ENCODE data around the gene MBTPS1. TPM values are rescaled to one million over a fixed set of nuclear protein-coding genes. Genes with fewer than 3 reads are reported as not detected.

The MBTPS1 gene
- total RNA-seq, 4 donors from 2014 or later, result 70.0 to 116 (median 86.5) TPM

- no peak overlapping the region for H3K4me3 ChIP-seq
- H3K27ac ChIP-seq, result no peak overlapping the region
- TF ChIP-seq, protein P1, sequence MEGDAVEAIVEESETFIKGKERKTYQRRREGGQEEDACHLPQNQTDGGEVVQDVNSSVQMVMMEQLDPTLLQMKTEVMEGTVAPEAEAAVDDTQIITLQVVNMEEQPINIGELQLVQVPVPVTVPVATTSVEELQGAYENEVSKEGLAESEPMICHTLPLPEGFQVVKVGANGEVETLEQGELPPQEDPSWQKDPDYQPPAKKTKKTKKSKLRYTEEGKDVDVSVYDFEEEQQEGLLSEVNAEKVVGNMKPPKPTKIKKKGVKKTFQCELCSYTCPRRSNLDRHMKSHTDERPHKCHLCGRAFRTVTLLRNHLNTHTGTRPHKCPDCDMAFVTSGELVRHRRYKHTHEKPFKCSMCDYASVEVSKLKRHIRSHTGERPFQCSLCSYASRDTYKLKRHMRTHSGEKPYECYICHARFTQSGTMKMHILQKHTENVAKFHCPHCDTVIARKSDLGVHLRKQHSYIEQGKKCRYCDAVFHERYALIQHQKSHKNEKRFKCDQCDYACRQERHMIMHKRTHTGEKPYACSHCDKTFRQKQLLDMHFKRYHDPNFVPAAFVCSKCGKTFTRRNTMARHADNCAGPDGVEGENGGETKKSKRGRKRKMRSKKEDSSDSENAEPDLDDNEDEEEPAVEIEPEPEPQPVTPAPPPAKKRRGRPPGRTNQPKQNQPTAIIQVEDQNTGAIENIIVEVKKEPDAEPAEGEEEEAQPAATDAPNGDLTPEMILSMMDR (IDR thresholded peaks at IDR 0.05), result no peak
- TF ChIP-seq POLR2A (IDR thresholded peaks at IDR 0.05) (no peak), POLR2AphosphoS5 (IDR thresholded peaks at IDR 0.05) (no peak), EP300 (IDR thresholded peaks at IDR 0.05) (no peak)
- no peaks in the 10 kb centered on the region for H3K27me3 ChIP-seq
- no peaks in the 10 kb centered on the region for H3K9me3 ChIP-seq
- H3K4me1 ChIP-seq, result no peaks in the 10 kb centered on the region
- H3K36me3 ChIP-seq, result peaks cover 84% of the 10 kb centered on the region
- no peak for DNase-seq (ENCODE audit: low spot score in 2 of 2)
- WGBS, result 75% methylated on average over 6 of the region's 6 CpGs
Measured at GRCh38 chr16:84080813-84081212, 35.9 kb downstream of the MBTPS1 start.

GRCh38 chr16:84080378-84080777 lies 36.4 kb downstream of the MBTPS1 start:
- 62% methylated on average over 8 of the region's 8 CpGs for WGBS
- no peaks in the 10 kb centered on the region for H3K4me1 ChIP-seq
- no peaks in the 10 kb centered on the region for H3K9me3 ChIP-seq
- no peak overlapping the region for H3K4me3 ChIP-seq
- H3K36me3 ChIP-seq, result peaks cover 87% of the 10 kb centered on the region
- no peaks in the 10 kb centered on the region for H3K27me3 ChIP-seq
- no peak overlapping the region for H3K27ac ChIP-seq
- TF ChIP-seq, protein P1 (IDR thresholded peaks at IDR 0.05), result no peak
- TF ChIP-seq POLR2AphosphoS5 (IDR thresholded peaks at IDR 0.05) (no peak), POLR2A (IDR thresholded peaks at IDR 0.05) (no peak), EP300 (IDR thresholded peaks at IDR 0.05) (no peak)
- no peak for DNase-seq (ENCODE audit: low spot score in 2 of 2)

DNA sequence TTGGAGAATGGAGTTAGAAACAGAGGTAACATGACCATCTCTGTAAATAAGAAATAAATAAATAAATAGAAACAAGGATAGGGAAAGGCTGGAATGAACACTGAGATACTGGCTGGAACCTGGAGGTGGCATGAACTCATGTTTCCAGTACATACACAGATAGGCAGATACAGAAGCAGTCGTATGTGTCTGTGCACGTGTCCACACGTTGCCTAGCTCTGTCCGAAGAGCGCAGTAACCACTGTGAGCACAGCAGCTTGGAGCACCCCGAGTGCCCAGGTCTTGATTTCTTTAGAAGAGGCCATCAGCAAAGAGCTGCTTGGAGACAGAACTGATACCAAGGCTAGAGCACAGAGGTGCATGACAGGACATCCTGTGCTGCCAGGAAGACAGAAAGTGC lies 37.1 kb downstream of the MBTPS1 start:
- no peaks in the 10 kb centered on the region for H3K9me3 ChIP-seq
- no peaks in the 10 kb centered on the region for H3K27me3 ChIP-seq
- TF ChIP-seq EP300 (IDR thresholded peaks at IDR 0.05) (no peak), POLR2A (IDR thresholded peaks at IDR 0.05) (no peak), POLR2AphosphoS5 (IDR thresholded peaks at IDR 0.05) (no peak)
- TF ChIP-seq, protein P1 (IDR thresholded peaks at IDR 0.05), result no peak
- peaks cover 94% of the 10 kb centered on the region for H3K36me3 ChIP-seq
- 88% methylated on average over 6 of the region's 6 CpGs for WGBS
- DNase-seq (ENCODE audit: low spot score in 2 of 2), result no peak
- no peak overlapping the region for H3K4me3 ChIP-seq
- no peak overlapping the region for H3K27ac ChIP-seq
- H3K4me1 ChIP-seq, result no peaks in the 10 kb centered on the region

DNA sequence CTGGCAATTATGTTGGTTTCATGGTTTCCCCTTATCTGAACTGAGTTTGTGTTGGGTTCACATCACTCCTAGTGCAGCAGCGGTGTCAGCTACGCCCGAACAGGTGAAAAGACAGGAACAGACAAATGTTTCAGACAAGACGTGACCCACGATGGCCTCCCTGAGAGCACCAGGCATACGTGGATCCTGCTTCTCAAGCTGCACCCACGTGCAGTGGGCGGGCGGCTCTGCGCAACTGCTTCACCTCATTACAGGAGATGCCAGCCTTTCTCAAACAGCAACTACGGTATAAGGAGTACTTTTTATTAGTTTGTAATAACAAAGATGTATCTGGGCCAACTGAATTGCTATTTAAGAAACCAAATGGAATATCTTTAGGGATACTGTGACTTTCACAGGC lies 41.4 kb downstream of the MBTPS1 start:
- WGBS, result 100% methylated on average over 8 of the region's 11 CpGs

DNA sequence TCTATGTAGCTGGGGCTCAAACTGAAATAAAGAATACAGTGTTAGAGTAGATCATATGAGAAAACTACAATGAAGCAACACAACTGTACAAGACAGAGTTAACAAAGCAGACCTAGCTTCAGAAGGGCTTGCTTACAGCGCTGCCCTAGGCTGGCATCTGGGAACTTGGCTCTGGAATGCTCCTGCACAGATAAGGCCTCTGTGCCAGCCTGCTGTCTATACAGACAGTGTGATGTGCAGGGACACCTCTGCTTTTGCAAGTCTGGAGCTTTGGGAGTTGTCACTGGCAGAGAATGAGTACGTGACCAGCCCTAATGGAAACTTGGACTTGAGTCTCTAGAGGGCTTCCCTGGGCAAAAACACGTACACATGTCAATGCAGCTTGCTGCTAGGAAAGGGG lies 42.0 kb downstream of the MBTPS1 start:
- peaks cover 98% of the 10 kb centered on the region for H3K36me3 ChIP-seq

More for the DNA sequence above, 41.4 kb downstream of the MBTPS1 start:
- no peaks in the 10 kb centered on the region for H3K4me1 ChIP-seq
- TF ChIP-seq EP300 (IDR thresholded peaks at IDR 0.05), result no peak
- H3K27me3 ChIP-seq, result no peaks in the 10 kb centered on the region
- H3K9me3 ChIP-seq, result no peaks in the 10 kb centered on the region
- peaks cover 98% of the 10 kb centered on the region for H3K36me3 ChIP-seq
- DNase-seq (ENCODE audit: low spot score in 2 of 2), result no peak
- no peak overlapping the region for H3K4me3 ChIP-seq
- no peak overlapping the region for H3K27ac ChIP-seq

More for the DNA sequence above, 42.0 kb downstream of the MBTPS1 start:
- no peak for DNase-seq (ENCODE audit: low spot score in 2 of 2)
- Histone ChIP-seq H3K9me3 (no peaks in the 10 kb centered on the region), H3K27ac (no peak overlapping the region), H3K4me3 (no peak overlapping the region), H3K27me3 (no peaks in the 10 kb centered on the region), H3K4me1 (no peaks in the 10 kb centered on the region)
- 91% methylated on average over 1 of the region's 3 CpGs for WGBS
- TF ChIP-seq EP300 (IDR thresholded peaks at IDR 0.05) (no peak), POLR2A (IDR thresholded peaks at IDR 0.05) (no peak), POLR2AphosphoS5 (IDR thresholded peaks at IDR 0.05) (no peak)
- TF ChIP-seq, protein P1 (IDR thresholded peaks at IDR 0.05), result no peak

Measured in suprapubic skin (tissue), 4 donors.